GM23338 (cell line): ENCODE measurements around the gene MOV10. TPM values are rescaled to one million over a fixed set of nuclear protein-coding genes. Genes with fewer than 3 reads are reported as not detected.

Source experiments
- CTCF ChIP-seq, 2 experiments: fragments of 200-600 bp in 1 of 2; sonication (generic) in 1 of 2; conservative IDR thresholded peaks; 2 replicates each; pipeline versions ENCODE4 v1.5.1 to v1.6.1; 2016 to 2017; ENCODE audit warnings: antibody characterized with exemption in 2 of 2, low read depth in 2 of 2, mild to moderate bottlenecking in 2 of 2, moderate library complexity in 1 of 2
- EZH2phosphoT487 ChIP-seq: fragments of 200-600 bp; sonication (generic); IDR thresholded peaks from one replicate; pipeline ENCODE4 v1.8.1; 2018; ENCODE audit warnings: antibody characterized with exemption; ENCODE audit not compliant: unreplicated experiment
- JUNB ChIP-seq: IDR thresholded peaks from one replicate; pipeline ENCODE4 v1.6.1; 2016; ENCODE audit warnings: antibody characterized with exemption; ENCODE audit not compliant: unreplicated experiment
- REST ChIP-seq: IDR thresholded peaks from one replicate; pipeline ENCODE4 v1.6.1; 2018; ENCODE audit warnings: antibody characterized with exemption; ENCODE audit not compliant: unreplicated experiment
- STAT1 ChIP-seq: IDR thresholded peaks from one replicate; pipeline ENCODE4 v1.6.1; 2016; ENCODE audit warnings: antibody characterized with exemption; ENCODE audit not compliant: unreplicated experiment
- ZNF331 ChIP-seq: fragments of 250-450 bp; sonication (Bioruptor Pico); IDR thresholded peaks from 2 replicates; pipeline ENCODE4 v1.5.0; 2020; ENCODE audit warnings: low read depth, mild to moderate bottlenecking, moderate library complexity
- polyA plus RNA-seq: library from polyadenylated mRNA; unstranded; fragments of >200 nt; fragmentation: Nextera tagmentation; extraction: Ambion mirVana; gene quantifications from 2 replicates; pipeline ENCODE4 v1.2.1, GENCODE V29; 2016
- total RNA-seq: library from RNA; depleted of rRNA; stranded (reverse); fragments of >200 nt; shearing (Covaris generic); gene quantifications from 2 replicates; pipeline ENCODE4 v1.2.3, GENCODE V29; 2014
- TF ChIP-seq, protein P1 (sequence below): fragments of 250-450 bp; sonication (Bioruptor Pico); IDR thresholded peaks from 2 replicates; pipeline ENCODE4 v1.5.0; 2020; ENCODE audit warnings: mild to moderate bottlenecking, moderate library complexity

Gene MOV10
- total and polyA plus RNA-seq, 2 experiments from 2014 or later = 53.6 to 77.6 TPM

DNA sequence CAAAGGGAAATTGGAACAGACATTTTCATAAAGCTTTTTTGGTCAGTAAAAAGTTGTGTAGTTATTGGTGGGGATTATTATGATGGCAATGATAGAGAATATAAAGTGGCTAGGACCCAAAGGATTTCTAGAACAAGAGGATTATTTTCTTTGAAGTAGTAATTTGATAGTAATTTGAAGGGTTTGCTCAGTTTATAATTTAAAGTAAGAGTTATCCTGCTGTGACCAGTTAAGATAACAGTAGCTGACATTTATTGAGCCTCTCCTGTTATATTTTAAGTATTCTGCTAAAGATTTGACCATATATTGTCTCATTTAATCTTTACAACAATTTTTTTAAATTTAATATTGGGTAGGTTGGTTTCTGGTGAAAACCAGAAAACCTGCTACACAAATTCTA, 40.1 kb upstream of the MOV10 start (continued):
- TF ChIP-seq, protein P1, sequence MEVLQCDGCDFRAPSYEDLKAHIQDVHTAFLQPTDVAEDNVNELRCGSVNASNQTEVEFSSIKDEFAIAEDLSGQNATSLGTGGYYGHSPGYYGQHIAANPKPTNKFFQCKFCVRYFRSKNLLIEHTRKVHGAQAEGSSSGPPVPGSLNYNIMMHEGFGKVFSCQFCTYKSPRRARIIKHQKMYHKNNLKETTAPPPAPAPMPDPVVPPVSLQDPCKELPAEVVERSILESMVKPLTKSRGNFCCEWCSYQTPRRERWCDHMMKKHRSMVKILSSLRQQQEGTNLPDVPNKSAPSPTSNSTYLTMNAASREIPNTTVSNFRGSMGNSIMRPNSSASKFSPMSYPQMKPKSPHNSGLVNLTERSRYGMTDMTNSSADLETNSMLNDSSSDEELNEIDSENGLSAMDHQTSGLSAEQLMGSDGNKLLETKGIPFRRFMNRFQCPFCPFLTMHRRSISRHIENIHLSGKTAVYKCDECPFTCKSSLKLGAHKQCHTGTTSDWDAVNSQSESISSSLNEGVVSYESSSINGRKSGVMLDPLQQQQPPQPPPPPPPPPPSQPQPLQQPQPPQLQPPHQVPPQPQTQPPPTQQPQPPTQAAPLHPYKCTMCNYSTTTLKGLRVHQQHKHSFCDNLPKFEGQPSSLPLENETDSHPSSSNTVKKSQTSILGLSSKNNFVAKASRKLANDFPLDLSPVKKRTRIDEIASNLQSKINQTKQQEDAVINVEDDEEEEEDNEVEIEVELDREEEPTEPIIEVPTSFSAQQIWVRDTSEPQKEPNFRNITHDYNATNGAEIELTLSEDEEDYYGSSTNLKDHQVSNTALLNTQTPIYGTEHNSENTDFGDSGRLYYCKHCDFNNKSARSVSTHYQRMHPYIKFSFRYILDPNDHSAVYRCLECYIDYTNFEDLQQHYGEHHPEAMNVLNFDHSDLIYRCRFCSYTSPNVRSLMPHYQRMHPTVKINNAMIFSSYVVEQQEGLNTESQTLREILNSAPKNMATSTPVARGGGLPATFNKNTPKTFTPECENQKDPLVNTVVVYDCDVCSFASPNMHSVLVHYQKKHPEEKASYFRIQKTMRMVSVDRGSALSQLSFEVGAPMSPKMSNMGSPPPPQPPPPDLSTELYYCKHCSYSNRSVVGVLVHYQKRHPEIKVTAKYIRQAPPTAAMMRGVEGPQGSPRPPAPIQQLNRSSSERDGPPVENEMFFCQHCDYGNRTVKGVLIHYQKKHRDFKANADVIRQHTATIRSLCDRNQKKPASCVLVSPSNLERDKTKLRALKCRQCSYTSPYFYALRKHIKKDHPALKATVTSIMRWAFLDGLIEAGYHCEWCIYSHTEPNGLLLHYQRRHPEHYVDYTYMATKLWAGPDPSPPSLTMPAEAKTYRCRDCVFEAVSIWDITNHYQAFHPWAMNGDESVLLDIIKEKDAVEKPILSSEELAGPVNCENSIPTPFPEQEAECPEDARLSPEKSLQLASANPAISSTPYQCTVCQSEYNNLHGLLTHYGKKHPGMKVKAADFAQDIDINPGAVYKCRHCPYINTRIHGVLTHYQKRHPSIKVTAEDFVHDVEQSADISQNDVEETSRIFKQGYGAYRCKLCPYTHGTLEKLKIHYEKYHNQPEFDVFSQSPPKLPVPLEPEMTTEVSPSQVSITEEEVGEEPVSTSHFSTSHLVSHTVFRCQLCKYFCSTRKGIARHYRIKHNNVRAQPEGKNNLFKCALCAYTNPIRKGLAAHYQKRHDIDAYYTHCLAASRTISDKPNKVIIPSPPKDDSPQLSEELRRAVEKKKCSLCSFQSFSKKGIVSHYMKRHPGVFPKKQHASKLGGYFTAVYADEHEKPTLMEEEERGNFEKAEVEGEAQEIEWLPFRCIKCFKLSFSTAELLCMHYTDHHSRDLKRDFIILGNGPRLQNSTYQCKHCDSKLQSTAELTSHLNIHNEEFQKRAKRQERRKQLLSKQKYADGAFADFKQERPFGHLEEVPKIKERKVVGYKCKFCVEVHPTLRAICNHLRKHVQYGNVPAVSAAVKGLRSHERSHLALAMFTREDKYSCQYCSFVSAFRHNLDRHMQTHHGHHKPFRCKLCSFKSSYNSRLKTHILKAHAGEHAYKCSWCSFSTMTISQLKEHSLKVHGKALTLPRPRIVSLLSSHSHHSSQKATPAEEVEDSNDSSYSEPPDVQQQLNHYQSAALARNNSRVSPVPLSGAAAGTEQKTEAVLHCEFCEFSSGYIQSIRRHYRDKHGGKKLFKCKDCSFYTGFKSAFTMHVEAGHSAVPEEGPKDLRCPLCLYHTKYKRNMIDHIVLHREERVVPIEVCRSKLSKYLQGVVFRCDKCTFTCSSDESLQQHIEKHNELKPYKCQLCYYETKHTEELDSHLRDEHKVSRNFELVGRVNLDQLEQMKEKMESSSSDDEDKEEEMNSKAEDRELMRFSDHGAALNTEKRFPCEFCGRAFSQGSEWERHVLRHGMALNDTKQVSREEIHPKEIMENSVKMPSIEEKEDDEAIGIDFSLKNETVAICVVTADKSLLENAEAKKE (CRISPR knock-in tag) = no peak
- no peak for TF ChIP-seq STAT1
- TF ChIP-seq EZH2phosphoT487 = no peak
- no peak for TF ChIP-seq CTCF (conservative IDR thresholded peaks at IDR 0.05; ENCODE audit: low read depth in 2 of 2)
- TF ChIP-seq REST = no peak
- no peak for TF ChIP-seq JUNB
- no peak for TF ChIP-seq ZNF331 (CRISPR knock-in tag)
